NCI-H2196 treated with DMSO at 0.1 percent for 48 hours (cell line): ENCODE results near the gene EPC2.

Source experiments
- DNase-seq: peaks from one replicate; lab custom pipeline; 2025; ENCODE audit not compliant: unreplicated experiment; lab: John Stamatoyannopoulos, UW

The EPC2 gene

GRCh38 chr2:148802448-148803220 is 158.1 kb downstream of the EPC2 start:
- no peak for DNase-seq

GRCh38 chr2:148810081-148810480 is 165.5 kb downstream of the EPC2 start:
- DNase-seq: no peak

GRCh38 chr2:148812306-148812705 is 167.8 kb downstream of the EPC2 start:
- no peak for DNase-seq

GRCh38 chr2:148813603-148814065 is 169.1 kb downstream of the EPC2 start:
- DNase-seq: no peak

GRCh38 chr2:148814143-148814859 is 169.8 kb downstream of the EPC2 start:
- DNase-seq: no peak

GRCh38 chr2:148814860-148815419 is 170.4 kb downstream of the EPC2 start:
- no peak for DNase-seq

GRCh38 chr2:148816176-148816575 is 171.6 kb downstream of the EPC2 start:
- DNase-seq: no peak

- no peak for DNase-seq
Observed at GRCh38 chr2:148817210-148817708, 172.7 kb downstream of the EPC2 start.

- no peak for DNase-seq
Observed at GRCh38 chr2:148819019-148819585, 174.6 kb downstream of the EPC2 start.

GRCh38 chr2:148824190-148824589 is 179.6 kb downstream of the EPC2 start:
- no peak for DNase-seq

GRCh38 chr2:148826791-148827190 is 182.2 kb downstream of the EPC2 start:
- no peak for DNase-seq

GRCh38 chr2:148828941-148829340 is 184.4 kb downstream of the EPC2 start:
- DNase-seq: no peak

GRCh38 chr2:148829618-148830017 is 185.1 kb downstream of the EPC2 start:
- no peak for DNase-seq

GRCh38 chr2:148832637-148833036 is 188.1 kb downstream of the EPC2 start:
- no peak for DNase-seq
